Pulmonary artery endothelial cell (primary cell): Measurements from ENCODE around the gene MFNG. TPM values are rescaled to one million over a fixed set of nuclear protein-coding genes. Genes with fewer than 3 reads are reported as not detected.
"Not testable (repeated sequence)": the region's sequence is repeated elsewhere in the genome, so short reads cannot be mapped to it uniquely, and the experiment has no call there.

ENCODE experiments used
- DNase-seq: peaks from one replicate; pipeline ENCODE4 v3.0.0-alpha.2; 2011; ENCODE audit warnings: low read depth, low spot score
- total RNA-seq: library from RNA; depleted of rRNA; stranded (reverse); fragments of >200 nt; gene quantifications from 2 replicates; pipeline ENCODE4 v1.2.3, GENCODE V29; 2014

MFNG gene
- total RNA-seq, 1 donor from 2014 or later = 119 TPM

GRCh38 chr22:37473437-37473946 is 12.7 kb downstream of the MFNG start:
- no peak for DNase-seq

GRCh38 chr22:37472418-37473006 is 13.7 kb downstream of the MFNG start:
- DNase-seq = no peak

- DNase-seq = no peak
Measured at GRCh38 chr22:37471727-37472417, 14.3 kb downstream of the MFNG start.

GRCh38 chr22:37470087-37470445 is 16.1 kb downstream of the MFNG start:
- DNase-seq = no peak

- no peak for DNase-seq
Measured at GRCh38 chr22:37469416-37470086, 16.6 kb downstream of the MFNG start.

GRCh38 chr22:37468201-37468695 is 17.9 kb downstream of the MFNG start:
- DNase-seq = not testable (repeated sequence)

GRCh38 chr22:37467391-37467955 is 18.7 kb downstream of the MFNG start:
- no peak for DNase-seq

GRCh38 chr22:37464181-37464580 is 22.0 kb downstream of the MFNG start:
- no peak for DNase-seq

GRCh38 chr22:37462983-37463382 is 23.2 kb downstream of the MFNG start:
- DNase-seq = no peak

GRCh38 chr22:37462436-37462835 is 23.7 kb downstream of the MFNG start:
- no peak for DNase-seq

- DNase-seq = no peak
Measured at GRCh38 chr22:37461961-37462360, 24.2 kb downstream of the MFNG start.

- no peak for DNase-seq
Measured at GRCh38 chr22:37460684-37461083, 25.5 kb downstream of the MFNG start.

GRCh38 chr22:37459206-37459605 is 27.0 kb downstream of the MFNG start:
- DNase-seq = no peak

GRCh38 chr22:37457093-37457893 is 28.9 kb downstream of the MFNG start:
- DNase-seq = no peak

GRCh38 chr22:37456346-37456745 is 29.8 kb downstream of the MFNG start:
- no peak for DNase-seq

- no peak for DNase-seq
Measured at GRCh38 chr22:37455896-37456295, 30.3 kb downstream of the MFNG start.

- DNase-seq = peak; percentile 66
Measured at GRCh38 chr22:37454857-37455686, 31.1 kb downstream of the MFNG start.

GRCh38 chr22:37453696-37454095 is 32.5 kb downstream of the MFNG start:
- DNase-seq = no peak

GRCh38 chr22:37451218-37451617 is 35.0 kb downstream of the MFNG start:
- DNase-seq = no peak

- DNase-seq = no peak
Measured at GRCh38 chr22:37449331-37450001, 36.7 kb downstream of the MFNG start.
